ENCODE results near the gene SLC10A1. TPM values are rescaled to one million over a fixed set of nuclear protein-coding genes. Genes with fewer than 3 reads are reported as not detected.

The SLC10A1 gene
- total and polyA plus RNA-seq, 2 of the 4 experiments (the other 2 are of a cell fraction): 0.03 TPM; not detected in 1

GRCh38 chr14:69803753-69804152 is 6.7 kb upstream of the SLC10A1 start:
- Histone ChIP-seq H3K27me3 (ENCODE audit: control insufficient read depth, insufficient read depth, low read length) (peaks cover 12% of the 10 kb centered on the region), H4K20me1 (ENCODE audit: insufficient read depth, low read length) (no peaks in the 10 kb centered on the region), H2BK20ac (ENCODE audit: low read depth, low read length) (no peak overlapping the region), H3K4me1 (ENCODE audit: control insufficient read depth, insufficient read depth, low read length) (no peaks in the 10 kb centered on the region), H3K36me3 (ENCODE audit: control insufficient read depth, insufficient read depth, low read length) (no peaks in the 10 kb centered on the region), H3K56ac (ENCODE audit: extremely low read depth, insufficient read depth, low read length) (no peak overlapping the region), H4K5ac (ENCODE audit: low read depth, low read length) (no peak overlapping the region), H2BK120ac (ENCODE audit: low read depth, low read length) (no peak overlapping the region), H3K4me3 (ENCODE audit: insufficient read depth, low read depth, low read length) (no peak overlapping the region), H4K91ac (ENCODE audit: insufficient read depth, low read depth, low read length) (no peak overlapping the region), H3K14ac (replicated peaks; ENCODE audit: low read depth, low read length) (no peak overlapping the region), H3K79me1 (ENCODE audit: low read depth in 1 of 2, low read length in 2 of 2) (no peaks in the 10 kb centered on the region), H3K27ac (ENCODE audit: insufficient read depth, low read length) (no peak overlapping the region), H3K9me3 (ENCODE audit: control insufficient read depth, insufficient read depth, low read length) (peaks cover 3% of the 10 kb centered on the region), H3K18ac (ENCODE audit: low read depth, low read length) (no peak overlapping the region), H3K23ac (ENCODE audit: low read depth, low read length) (no peak overlapping the region), H2AK9ac (replicated peaks; ENCODE audit: low read depth, low read length, poor library complexity) (no peak overlapping the region), H2BK5ac (ENCODE audit: low read depth, low read length, poor library complexity, severe bottlenecking) (no peak overlapping the region), H2AFZ (replicated peaks; ENCODE audit: low read length, poor library complexity) (no peak overlapping the region), H3K4ac (ENCODE audit: low read depth, low read length) (no peak overlapping the region), H2AK5ac (ENCODE audit: low read depth, low read length) (no peak overlapping the region), H3K4me2 (ENCODE audit: low read depth, low read length) (no peak overlapping the region), H2BK15ac (ENCODE audit: low read depth, low read length) (no peak overlapping the region), H4K8ac (ENCODE audit: low read depth in 2 of 2, low read length in 2 of 2) (no peak overlapping the region), H3K9ac (ENCODE audit: low read depth, low read length) (no peak overlapping the region), H3K9me1 (ENCODE audit: insufficient read depth, low read length) (0 out of 2 replicates have a peak, but pooled peaks cover 2% of the 10 kb centered on the region)
- dilution Hi-C loops (cut with HindIII; ENCODE audit: low sequenced_read_pairs, unreplicated experiment) (no loop called here), intact Hi-C loops (cut with micrococcal nuclease) (no loop called here), in situ Hi-C loops (cut with MboI; ENCODE audit: low sequenced_read_pairs) (no loop called here)
- no peak for DNase-seq
- no peak for ATAC-seq (ENCODE audit: low read depth)
- ChIA-PET CTCF (no interaction called here), POLR2A (ENCODE audit: unreplicated experiment) (no interaction called here)
- TF ChIP-seq SMC3 (IDR thresholded peaks at IDR 0.05; ENCODE audit: low read depth, low read length): no peak
- TF ChIP-seq POLR2A (IDR thresholded peaks at IDR 0.05; ENCODE audit: low read depth, low read length): no peak
- TF ChIP-seq BHLHE40 (IDR thresholded peaks at IDR 0.05; ENCODE audit: low read depth, low read length): no peak
- no peak for TF ChIP-seq RCOR1 (IDR thresholded peaks at IDR 0.05; ENCODE audit: insufficient replicate concordance, low read length)
- no peak for TF ChIP-seq RFX5 (IDR thresholded peaks at IDR 0.05; ENCODE audit: low read depth, low read length)
- TF ChIP-seq CHD1 (IDR thresholded peaks at IDR 0.05; ENCODE audit: low read depth, low read length): no peak
- TF ChIP-seq RAD21 (IDR thresholded peaks at IDR 0.05; ENCODE audit: low read length): no peak
- no peak for TF ChIP-seq FOS (IDR thresholded peaks at IDR 0.05; ENCODE audit: low read depth, low read length)
- no peak for TF ChIP-seq MAFK (IDR thresholded peaks at IDR 0.05; ENCODE audit: low read depth, low read length)
- TF ChIP-seq USF2 (IDR thresholded peaks at IDR 0.05; ENCODE audit: low read depth, low read length): no peak
- TF ChIP-seq CEBPB (IDR thresholded peaks at IDR 0.05; ENCODE audit: low read depth, low read length): no peak
- TF ChIP-seq NFE2L2 (IDR thresholded peaks at IDR 0.05; ENCODE audit: low read depth, low read length): no peak
- no peak for TF ChIP-seq ELK1 (IDR thresholded peaks at IDR 0.05; ENCODE audit: borderline replicate concordance, low read depth, low read length)
- TF ChIP-seq MXI1 (IDR thresholded peaks at IDR 0.05; ENCODE audit: borderline replicate concordance, low read depth, low read length): no peak
- no peak; the same call in 1 of the 2 replicates for TF ChIP-seq CTCF (conservative IDR thresholded peaks at IDR 0.05; ENCODE audit: low read depth, low read length)
- no TSS peak for BruUV-seq (replicated peaks)
